Esophagus (tissue), 2 donors: ENCODE data around the gene RIF1. TPM values are rescaled to one million over a fixed set of nuclear protein-coding genes. Genes with fewer than 3 reads are reported as not detected.

Experiments used
- H3K27ac ChIP-seq, 2 donors: one replicate each; pipeline ENCODE4 v1.5.1; 2013; ENCODE audit warnings: low read depth in 2 of 2, mild to moderate bottlenecking in 2 of 2, inconsistent platforms in 1 of 2, low read length in 1 of 2, moderate library complexity in 1 of 2
- H3K27me3 ChIP-seq, 2 donors: one replicate each; pipeline ENCODE4 v1.6.1; 2013; ENCODE audit warnings: low read length in 2 of 2, control low read depth in 1 of 2, mild to moderate bottlenecking in 1 of 2; ENCODE audit not compliant: insufficient read depth in 2 of 2, control insufficient read depth in 1 of 2
- H3K36me3 ChIP-seq, 2 donors: one replicate each; pipeline ENCODE4 v1.6.1; 2013; ENCODE audit warnings: low read length in 1 of 2; ENCODE audit not compliant: control insufficient read depth in 2 of 2, insufficient read depth in 2 of 2
- H3K4me1 ChIP-seq, 2 donors: one replicate each; pipeline ENCODE4 v1.6.1; 2013; ENCODE audit warnings: low read length in 1 of 2; ENCODE audit not compliant: control insufficient read depth in 2 of 2, insufficient read depth in 2 of 2
- H3K4me3 ChIP-seq, 2 donors: one replicate each; pipeline ENCODE4 v1.5.1; 2013; ENCODE audit warnings: low read length in 2 of 2, mild to moderate bottlenecking in 2 of 2, low read depth in 1 of 2, moderate library complexity in 1 of 2
- H3K9me3 ChIP-seq, 2 donors: one replicate each; pipeline ENCODE4 v1.6.1; 2013; ENCODE audit warnings: mild to moderate bottlenecking in 2 of 2, low read depth in 1 of 2, low read length in 1 of 2, moderate library complexity in 1 of 2; ENCODE audit not compliant: control insufficient read depth in 2 of 2, insufficient read depth in 1 of 2
- WGBS, 2 donors: extraction: QIAGEN DNeasy Blood & Tissue Kit; methylation state at CpG; one replicate each; pipeline ENCODE4 v1.1.7; 2013; 5-methylcytosine and 5-hydroxymethylcytosine counted together
- polyA plus RNA-seq, 2 donors: library from polyadenylated mRNA; stranded (reverse); fragments of 200-250 nt; gene quantifications; one replicate each; pipeline ENCODE4 v1.2.3, GENCODE V29; 2013
- donor health status: healthy with polysubstance abuse.
- donor health status: Bipolar disorder and iron deficiency.

Gene RIF1
- polyA plus RNA-seq, 2 donors, result 2.7 to 3.1 TPM

- H3K4me3 ChIP-seq, result no peak overlapping the region
- no peaks in the 10 kb centered on the region for H3K27me3 ChIP-seq
- 89 to 90% methylated on average over 4 of the region's 4 CpGs for WGBS, 2 donors
- no peak overlapping the region for H3K27ac ChIP-seq
- no peaks in the 10 kb centered on the region for H3K36me3 ChIP-seq
- no peaks in the 10 kb centered on the region for H3K9me3 ChIP-seq
- H3K4me1 ChIP-seq, result no peaks in the 10 kb centered on the region
These were observed 21.7 kb upstream of the RIF1 start for GRCh38 chr2:151388011-151388410.

- Histone ChIP-seq H3K4me1 (no peaks in the 10 kb centered on the region), H3K27me3 (no peaks in the 10 kb centered on the region), H3K9me3 (no peaks in the 10 kb centered on the region), H3K4me3 (no peak overlapping the region), H3K27ac (no peak overlapping the region), H3K36me3 (no peaks in the 10 kb centered on the region)
- WGBS, 2 donors, result 51 to 70% methylated on average over 2 of the region's 2 CpGs
These were observed 18.3 kb upstream of the RIF1 start for GRCh38 chr2:151391436-151391835.

- Histone ChIP-seq H3K9me3 (no peaks in the 10 kb centered on the region), H3K4me1 (no peaks in the 10 kb centered on the region), H3K27me3 (no peaks in the 10 kb centered on the region), H3K27ac (no peak overlapping the region), H3K4me3 (no peak overlapping the region), H3K36me3 (no peaks in the 10 kb centered on the region)
- 81 to 87% methylated on average over 4 of the region's 4 CpGs for WGBS, 2 donors
These were observed 15.2 kb upstream of the RIF1 start for GRCh38 chr2:151394509-151394908.

- H3K4me1 ChIP-seq, result no peaks in the 10 kb centered on the region
- H3K36me3 ChIP-seq, result no peaks in the 10 kb centered on the region
- no peaks in the 10 kb centered on the region for H3K9me3 ChIP-seq
- no peak overlapping the region for H3K4me3 ChIP-seq
- H3K27me3 ChIP-seq, result no peaks in the 10 kb centered on the region
- 89 to 92% methylated on average over 4 of the region's 4 CpGs for WGBS, 2 donors
- no peak overlapping the region for H3K27ac ChIP-seq
These were observed 14.0 kb upstream of the RIF1 start for GRCh38 chr2:151395509-151396374.

- Histone ChIP-seq H3K9me3 (no peaks in the 10 kb centered on the region), H3K36me3 (no peaks in the 10 kb centered on the region), H3K4me3 (no peak overlapping the region), H3K4me1 (no peaks in the 10 kb centered on the region), H3K27ac (no peak overlapping the region), H3K27me3 (no peaks in the 10 kb centered on the region)
- WGBS, 2 donors, result 95 to 98% methylated on average over 1 of the region's 1 CpG
These were observed 9.7 kb upstream of the RIF1 start for GRCh38 chr2:151399981-151400380.

GRCh38 chr2:151401149-151401548 is 8.6 kb upstream of the RIF1 start:
- Histone ChIP-seq H3K4me1 (no peaks in the 10 kb centered on the region), H3K9me3 (no peaks in the 10 kb centered on the region), H3K27me3 (no peaks in the 10 kb centered on the region), H3K27ac (no peak overlapping the region), H3K36me3 (no peaks in the 10 kb centered on the region), H3K4me3 (no peak overlapping the region)
- WGBS, 2 donors, result 94 to 95% methylated on average over 5 of the region's 5 CpGs

- no peaks in the 10 kb centered on the region for H3K27me3 ChIP-seq
- no peak overlapping the region for H3K27ac ChIP-seq
- no peaks in the 10 kb centered on the region for H3K4me1 ChIP-seq
- no peaks in the 10 kb centered on the region for H3K9me3 ChIP-seq
- H3K4me3 ChIP-seq, result no peak overlapping the region
- 71 to 79% methylated on average over 4 of the region's 4 CpGs for WGBS, 2 donors
- no peaks in the 10 kb centered on the region for H3K36me3 ChIP-seq
These were observed 5.8 kb upstream of the RIF1 start for GRCh38 chr2:151403914-151404313.

- no peaks in the 10 kb centered on the region for H3K36me3 ChIP-seq
- WGBS, 2 donors, result 63 to 67% methylated on average over 4 of the region's 4 CpGs
These were observed 4.3 kb upstream of the RIF1 start for GRCh38 chr2:151405376-151405775.

GRCh38 chr2:151407281-151407680 is 2.4 kb upstream of the RIF1 start:
- Histone ChIP-seq H3K4me3 (no peak overlapping the region), H3K27ac (no peak overlapping the region), H3K27me3 (no peaks in the 10 kb centered on the region), H3K9me3 (no peaks in the 10 kb centered on the region), H3K36me3 (peaks cover 0 to 1% of the 10 kb centered on the region in 2 donors), H3K4me1 (no peaks in the 10 kb centered on the region)

More at GRCh38 chr2:151405376-151405775, 4.3 kb upstream of the RIF1 start:
- no peaks in the 10 kb centered on the region for H3K9me3 ChIP-seq
- H3K27me3 ChIP-seq, result no peaks in the 10 kb centered on the region
- no peak overlapping the region for H3K4me3 ChIP-seq
- no peak overlapping the region for H3K27ac ChIP-seq
- H3K4me1 ChIP-seq, result no peaks in the 10 kb centered on the region
